GM18909 (cell line): ENCODE results near the gene FAM124A.

ENCODE experiments used
- ATAC-seq: cut with Tn5 transposase; IDR thresholded peaks from one replicate; pipeline ENCODE4 v1.9.1; 2021; ENCODE audit warnings: mild to moderate bottlenecking; ENCODE audit not compliant: unreplicated experiment, poor library complexity

The FAM124A gene

GRCh38 chr13:51218626-51219025 lies 3.6 kb upstream of the FAM124A start:
- ATAC-seq: no peak

GRCh38 chr13:51220706-51221105 lies 1.5 kb upstream of the FAM124A start:
- no peak for ATAC-seq

- ATAC-seq: no peak
Measured at GRCh38 chr13:51221108-51221507, 1.1 kb upstream of the FAM124A start.

- no peak for ATAC-seq
Measured at GRCh38 chr13:51221674-51222036, 543 bp upstream of the FAM124A start.

- ATAC-seq: peak; percentile 26
Measured at GRCh38 chr13:51222686-51223559, 725 bp downstream of the FAM124A start.

GRCh38 chr13:51223560-51224270 lies 1.5 kb downstream of the FAM124A start:
- no peak for ATAC-seq

GRCh38 chr13:51225029-51225428 lies 2.8 kb downstream of the FAM124A start:
- no peak for ATAC-seq

GRCh38 chr13:51227404-51227803 lies 5.2 kb downstream of the FAM124A start:
- ATAC-seq: no peak

- no peak for ATAC-seq
Measured at GRCh38 chr13:51229101-51229719, 7.0 kb downstream of the FAM124A start.

- no peak for ATAC-seq
Measured at GRCh38 chr13:51229731-51230130, 7.5 kb downstream of the FAM124A start.

GRCh38 chr13:51230477-51231105 lies 8.4 kb downstream of the FAM124A start:
- no peak for ATAC-seq

GRCh38 chr13:51231456-51231855 lies 9.3 kb downstream of the FAM124A start:
- ATAC-seq: no peak

- ATAC-seq: no peak
Measured at GRCh38 chr13:51232328-51232727, 10.1 kb downstream of the FAM124A start.

- ATAC-seq: no peak
Measured at GRCh38 chr13:51233117-51233826, 11.1 kb downstream of the FAM124A start.

GRCh38 chr13:51234676-51235075 lies 12.5 kb downstream of the FAM124A start:
- no peak for ATAC-seq

- ATAC-seq: no peak
Measured at GRCh38 chr13:51235186-51235585, 13.0 kb downstream of the FAM124A start.

GRCh38 chr13:51235756-51236490 lies 13.7 kb downstream of the FAM124A start:
- ATAC-seq: no peak

- no peak for ATAC-seq
Measured at GRCh38 chr13:51236491-51236792, 14.2 kb downstream of the FAM124A start.

- ATAC-seq: no peak
Measured at GRCh38 chr13:51237386-51237785, 15.2 kb downstream of the FAM124A start.

- no peak for ATAC-seq
Measured at GRCh38 chr13:51237887-51238286, 15.7 kb downstream of the FAM124A start.
